G401 (cell line): ENCODE results near the gene ABTB2. TPM values are rescaled to one million over a fixed set of nuclear protein-coding genes. Genes with fewer than 3 reads are reported as not detected.
"Not testable (repeated sequence)": the region's sequence is repeated elsewhere in the genome, so short reads cannot be mapped to it uniquely, and the experiment has no call there.

Experiments
- DNase-seq: peaks from one replicate; pipeline ENCODE4 v3.0.0-alpha.2; 2015; ENCODE audit warnings: low spot score
- in situ Hi-C: cut with HindIII; loops from 2 replicates; pipeline ENCODE4 v1.10.0; 2016; ENCODE audit warnings: low sequenced_read_pairs, mixed read lengths
- total RNA-seq: library from RNA; depleted of rRNA; stranded (reverse); fragments of >200 nt; shearing (Covaris generic); gene quantifications from 2 replicates; pipeline ENCODE4 v1.2.3, GENCODE V29; 2014; rRNA removed

The ABTB2 gene
- 1.8 and 2.9 TPM in 2 replicates for total RNA-seq

GRCh38 chr11:34357701-34358257 is at the start of gene ABTB2:
ABTB2 (minus strand) TSS chr11:34358010.
- DNase-seq: peak; percentile 88
- in situ Hi-C loops: no loop called here

GRCh38 chr11:34407121-34407813 is 49.5 kb upstream of the ABTB2 start:
- in situ Hi-C loops: no loop called here
- DNase-seq: no peak

DNA sequence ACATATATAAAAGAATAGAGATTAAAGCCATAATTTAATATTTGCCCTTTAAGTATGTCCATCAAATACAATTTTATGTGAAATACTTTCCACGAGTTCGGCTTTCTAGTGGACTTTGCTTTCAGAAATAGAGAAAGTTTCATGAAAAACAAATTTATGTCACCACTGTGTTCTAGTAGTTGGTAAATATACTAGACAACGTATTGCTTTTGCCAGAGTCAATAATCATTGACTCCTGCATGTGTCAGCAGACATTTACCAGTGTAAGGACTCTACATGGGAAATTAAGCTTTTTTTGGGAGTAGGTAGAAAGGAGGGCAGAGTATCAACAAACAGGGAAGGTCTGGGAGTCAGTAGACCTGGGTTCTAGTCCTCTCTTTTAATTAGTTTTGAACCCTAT is 48.6 kb upstream of the ABTB2 start:
- no peak for DNase-seq
- in situ Hi-C loops: no loop called here

DNA sequence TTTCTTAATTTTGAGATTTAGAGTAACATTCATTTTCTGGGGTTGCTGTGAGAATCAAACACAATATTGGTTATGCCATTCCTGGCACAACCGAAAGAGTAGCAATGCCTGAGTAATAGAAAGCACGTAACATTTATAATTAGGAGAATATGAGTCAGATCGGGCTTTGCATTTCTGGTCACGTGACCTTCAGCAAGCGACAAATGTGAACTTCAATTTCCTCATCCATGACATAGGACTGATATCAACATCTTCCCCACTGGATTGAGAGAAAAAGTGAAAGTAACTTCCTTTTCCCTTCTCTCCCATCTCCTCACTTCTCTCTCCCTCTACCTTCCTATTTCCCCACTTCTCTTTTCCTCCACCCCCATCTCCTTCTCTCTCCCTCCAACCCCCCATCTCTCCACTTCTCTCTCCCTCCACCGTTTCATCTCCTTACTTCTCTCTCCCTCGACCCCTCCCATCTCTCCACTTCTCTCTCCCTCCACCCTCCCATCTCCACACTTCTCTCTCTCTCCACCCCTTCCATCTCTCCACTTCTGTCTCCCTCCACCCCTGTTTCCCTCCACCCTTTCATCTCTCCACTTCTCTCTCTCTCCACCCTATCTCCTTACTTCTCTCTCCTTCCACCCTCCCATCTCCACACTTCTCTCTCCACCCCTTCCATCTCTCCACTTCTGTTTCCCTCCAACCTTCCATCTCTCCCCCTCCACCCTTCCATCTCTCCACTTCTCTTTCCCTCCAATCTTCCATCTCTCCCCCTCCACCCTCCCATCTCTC is 47.5 kb upstream of the ABTB2 start:
- in situ Hi-C loops: no loop called here
- no peak for DNase-seq

DNA sequence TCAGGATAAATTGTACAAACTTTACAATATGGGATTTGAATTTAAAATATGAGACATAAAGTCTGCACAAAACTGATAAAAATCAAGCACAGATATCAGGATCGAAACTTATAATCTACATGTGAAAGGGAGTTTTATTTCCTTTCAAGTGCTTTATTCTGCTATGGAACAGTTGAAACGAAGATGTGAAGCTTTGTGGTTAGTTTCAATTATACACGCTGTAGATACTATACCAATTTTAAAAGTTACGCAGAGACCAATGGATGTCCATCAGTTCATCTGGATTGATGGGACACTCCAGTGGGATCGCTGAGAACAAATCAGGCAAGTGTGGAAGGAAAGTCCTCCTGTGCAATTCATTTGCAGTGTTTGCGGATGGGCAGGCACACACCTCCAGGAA is 46.5 kb upstream of the ABTB2 start:
- in situ Hi-C loops: no loop called here
- DNase-seq: no peak

DNA sequence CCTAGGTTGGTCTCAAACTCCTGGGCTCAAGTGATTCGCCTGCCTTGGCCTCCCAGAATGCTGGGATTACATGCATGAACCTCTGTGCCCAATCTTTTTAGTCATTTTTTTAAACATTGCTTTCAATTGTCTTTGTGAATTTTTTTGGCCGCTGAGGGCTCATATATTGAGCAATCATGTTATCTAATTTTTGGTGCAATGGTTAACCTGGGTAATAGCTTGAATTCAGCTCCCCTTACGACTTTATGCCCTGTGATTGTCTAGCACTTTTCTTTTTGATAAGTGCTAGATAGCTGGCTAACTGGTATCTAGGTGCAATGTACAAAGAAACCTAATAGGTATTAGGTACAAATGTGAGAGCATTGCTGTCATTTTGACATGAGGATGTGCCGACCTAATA is 45.6 kb upstream of the ABTB2 start:
- in situ Hi-C loops: no loop called here

GRCh38 chr11:34397811-34398210 is 40.0 kb upstream of the ABTB2 start:
- no peak for DNase-seq
- in situ Hi-C loops: no loop called here

More for the DNA sequence above, 45.6 kb upstream of the ABTB2 start:
- no peak for DNase-seq

- in situ Hi-C loops: no loop called here
- no peak for DNase-seq
Observed at GRCh38 chr11:34397120-34397519, 39.3 kb upstream of the ABTB2 start.

- no peak for DNase-seq
- in situ Hi-C loops: no loop called here
Observed at GRCh38 chr11:34395916-34396550, 38.2 kb upstream of the ABTB2 start.

DNA sequence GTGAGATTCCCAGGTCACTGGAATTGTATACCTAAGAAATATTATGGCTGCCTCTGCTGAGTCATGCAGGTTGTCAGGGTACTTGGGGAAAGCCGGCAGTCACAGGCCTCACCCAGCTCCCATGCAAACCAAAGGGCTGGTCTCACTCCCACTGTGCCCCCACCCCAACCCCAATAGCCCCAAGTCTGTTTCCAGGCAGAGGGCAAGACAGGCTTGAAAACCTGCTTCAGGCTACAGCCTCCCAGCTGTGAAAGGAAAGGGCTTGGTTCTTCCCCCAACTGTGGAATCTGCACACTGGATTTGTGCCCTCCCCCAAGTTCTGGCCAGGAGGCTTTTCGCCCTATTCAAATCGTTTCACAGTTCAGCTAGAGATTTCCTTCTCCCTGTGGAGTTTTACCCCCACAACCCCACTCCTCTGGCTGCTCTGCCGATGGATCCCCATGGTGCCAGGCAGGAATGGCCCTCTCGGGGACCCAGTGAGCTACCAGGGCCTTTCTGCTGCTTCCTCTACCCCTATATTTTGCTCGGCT is 37.0 kb upstream of the ABTB2 start:
- in situ Hi-C loops: no loop called here
- DNase-seq: no peak

GRCh38 chr11:34387653-34388052 is 29.8 kb upstream of the ABTB2 start:
- in situ Hi-C loops: no loop called here
- DNase-seq: no peak

DNA sequence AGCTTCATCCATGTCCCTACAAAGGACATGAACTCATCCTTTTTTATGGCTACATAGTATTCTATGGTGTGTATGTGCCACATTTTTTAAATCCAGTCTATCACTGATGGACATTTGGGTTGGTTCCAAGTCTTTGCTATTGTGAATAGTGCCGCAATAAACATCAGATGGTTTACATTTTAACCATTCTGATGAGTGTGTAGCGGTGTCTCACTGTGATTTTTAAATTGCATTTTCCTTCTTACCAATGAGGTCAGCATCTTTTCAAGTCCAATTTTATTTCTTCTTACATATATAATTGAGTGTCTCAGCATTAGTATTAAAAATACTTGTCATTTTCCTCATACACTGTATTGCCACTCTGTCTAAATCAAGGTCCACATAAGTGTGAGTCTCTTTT is 28.5 kb upstream of the ABTB2 start:
- in situ Hi-C loops, DNase-seq: not testable (repeated sequence)

DNA sequence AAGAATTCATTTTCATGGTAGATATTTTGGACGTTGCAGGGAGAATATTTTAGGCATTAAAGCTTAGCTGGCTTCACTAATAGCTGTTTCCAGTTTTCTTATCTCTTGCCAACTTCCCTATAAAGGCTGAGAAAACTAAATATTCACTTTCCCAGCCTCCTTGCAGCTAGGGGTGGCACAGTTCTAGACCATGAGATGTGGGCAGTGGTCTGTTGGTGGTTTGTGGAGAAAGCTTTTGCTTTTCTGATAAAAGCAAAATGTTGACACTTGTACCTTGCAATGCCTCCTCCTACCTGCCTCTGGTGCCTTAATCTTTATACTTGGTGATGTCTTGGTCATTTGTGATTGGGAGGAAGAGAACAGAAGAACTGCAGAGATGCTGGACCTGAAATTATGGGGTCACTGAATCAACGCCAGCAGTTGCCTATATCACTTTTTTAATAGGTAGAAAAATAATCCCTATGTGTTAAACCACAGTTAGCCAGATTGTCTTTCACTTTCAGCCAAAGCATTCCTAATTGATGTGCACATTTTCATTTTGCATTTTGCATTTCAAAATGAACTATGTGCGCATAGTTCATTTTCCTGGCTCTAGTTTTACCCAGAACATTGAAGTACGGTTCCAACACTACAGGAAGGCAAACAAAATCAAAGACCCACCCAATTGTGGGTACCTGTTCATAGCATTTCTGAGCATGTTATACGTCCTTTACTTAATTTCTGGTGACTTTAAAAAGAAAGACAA is 24.9 kb upstream of the ABTB2 start:
- in situ Hi-C loops: no loop called here

GRCh38 chr11:34381775-34382174 is 24.0 kb upstream of the ABTB2 start:
- in situ Hi-C loops: no loop called here
- no peak for DNase-seq

More for the DNA sequence above, 24.9 kb upstream of the ABTB2 start:
- DNase-seq: no peak

- DNase-seq: no peak
- in situ Hi-C loops: no loop called here
Observed at GRCh38 chr11:34380696-34381095, 22.9 kb upstream of the ABTB2 start.

DNA sequence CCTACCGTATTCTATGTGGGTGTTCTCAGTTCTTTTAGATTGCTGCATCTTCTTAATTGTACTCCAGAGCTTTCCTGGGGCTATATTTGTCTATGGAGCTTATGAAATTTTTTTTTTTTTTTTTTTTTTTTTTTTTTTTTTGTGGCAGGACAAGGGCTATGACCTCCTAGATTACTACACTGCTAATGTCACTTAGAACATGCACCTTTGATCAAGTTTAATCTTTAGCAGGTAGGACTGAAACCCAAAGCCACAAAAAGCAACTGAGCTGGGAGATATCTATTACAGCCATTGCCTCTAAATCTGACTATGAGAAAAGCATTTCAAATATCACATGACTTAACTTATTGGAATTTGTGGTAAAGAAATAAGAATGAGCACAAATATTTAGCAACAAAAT is 21.7 kb upstream of the ABTB2 start:
- in situ Hi-C loops: no loop called here
- DNase-seq: no peak

- in situ Hi-C loops: no loop called here
- no peak for DNase-seq
Observed at GRCh38 chr11:34379079-34379478, 21.3 kb upstream of the ABTB2 start.

DNA sequence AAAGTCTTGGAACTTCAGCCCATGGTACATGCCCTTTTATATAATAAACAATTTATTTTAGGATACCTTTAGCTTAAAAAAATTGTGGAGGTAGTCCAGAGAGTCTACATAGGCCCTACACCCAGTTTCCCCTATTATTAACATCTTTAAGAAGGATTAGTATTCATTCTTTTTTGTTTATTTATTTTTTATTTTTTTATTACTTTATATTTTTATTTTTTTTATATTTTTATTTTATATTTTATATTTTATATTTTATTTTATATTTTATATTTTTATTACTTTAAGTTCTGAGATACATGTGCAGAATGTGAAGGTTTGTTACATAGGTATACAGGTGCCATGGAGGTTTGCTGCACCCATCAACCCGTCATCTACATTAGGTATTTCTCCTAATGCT is 15.9 kb upstream of the ABTB2 start:
- no peak for DNase-seq

GRCh38 chr11:34366522-34366921 is 8.7 kb upstream of the ABTB2 start:
- in situ Hi-C loops: no loop called here
- DNase-seq: peak; percentile 9

More for the DNA sequence above, 15.9 kb upstream of the ABTB2 start:
- in situ Hi-C loops: no loop called here
